HG03135 (cell line): ENCODE measurements around the gene SYT1.

Experiments
- ATAC-seq: cut with Tn5 transposase; IDR thresholded peaks from one replicate; pipeline ENCODE4 v1.9.1; 2021; ENCODE audit warnings: mild to moderate bottlenecking, moderate library complexity; ENCODE audit not compliant: unreplicated experiment

The SYT1 gene

DNA sequence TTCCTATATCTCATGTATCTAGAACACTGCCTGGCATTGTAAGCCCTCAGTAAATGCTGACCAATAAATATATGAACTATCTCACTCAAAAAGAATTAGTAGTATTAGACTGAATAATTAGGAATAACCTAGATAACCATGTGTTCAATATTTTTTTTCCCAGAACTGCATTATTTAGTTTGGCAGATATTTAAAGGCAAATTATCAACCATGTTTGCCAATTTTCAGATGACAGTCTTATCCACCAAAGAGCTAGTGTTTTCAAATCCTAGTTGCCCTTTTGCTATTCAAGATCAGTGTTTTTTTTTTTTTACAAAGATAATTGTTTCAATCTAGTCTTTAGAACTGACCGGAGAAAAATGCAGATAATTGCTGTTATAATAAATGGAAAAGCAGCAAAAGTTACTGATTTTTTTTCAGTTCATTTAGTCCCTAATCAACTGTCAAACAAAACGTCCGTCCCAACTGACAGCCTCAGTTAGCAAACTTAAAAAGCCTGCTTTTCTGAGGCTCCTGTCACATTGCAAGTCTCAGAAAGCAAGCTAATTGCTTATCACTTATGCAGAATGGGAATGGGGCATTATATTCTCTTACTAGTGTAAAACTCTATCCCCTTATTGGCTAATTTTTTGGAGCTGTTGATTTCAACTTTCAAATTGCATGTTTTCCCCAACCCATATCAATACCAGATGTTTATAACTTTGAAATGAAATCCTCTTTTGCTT, 623.0 kb downstream of the SYT1 start:
- no peak for ATAC-seq
